HG02571 (cell line): ENCODE measurements around the gene RASA1.
"Not testable (repeated sequence)": the region's sequence is repeated elsewhere in the genome, so short reads cannot be mapped to it uniquely, and the experiment has no call there.

Experiments used
- ATAC-seq: cut with Tn5 transposase; IDR thresholded peaks from one replicate; pipeline ENCODE4 v1.9.1; 2021; ENCODE audit warnings: mild to moderate bottlenecking, moderate library complexity; ENCODE audit not compliant: unreplicated experiment

The RASA1 gene

DNA sequence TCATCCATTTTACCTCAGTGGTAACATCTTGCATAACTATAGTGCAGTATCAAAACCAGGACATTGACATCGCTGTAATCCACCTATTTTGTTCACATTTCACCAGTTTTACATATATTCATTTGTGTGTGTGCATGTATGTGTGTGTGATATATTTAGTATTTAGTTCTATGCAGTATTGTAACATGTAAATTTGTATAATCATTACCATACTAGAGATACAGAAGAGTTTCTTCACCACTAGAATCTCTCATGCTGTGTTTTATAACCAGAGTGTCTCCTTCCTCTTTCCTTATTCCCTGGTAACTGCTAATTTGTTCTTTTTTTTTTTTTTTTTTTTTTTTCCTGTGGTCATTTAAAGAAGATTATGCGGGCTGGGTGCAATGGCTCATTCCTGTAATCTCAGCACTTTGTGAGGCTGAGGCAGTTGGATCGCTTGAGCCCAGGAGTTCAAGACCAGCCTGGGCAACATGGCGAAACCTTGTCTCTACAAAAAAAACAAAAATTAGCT, 11.0 kb downstream of the RASA1 start:
- no peak for ATAC-seq

DNA sequence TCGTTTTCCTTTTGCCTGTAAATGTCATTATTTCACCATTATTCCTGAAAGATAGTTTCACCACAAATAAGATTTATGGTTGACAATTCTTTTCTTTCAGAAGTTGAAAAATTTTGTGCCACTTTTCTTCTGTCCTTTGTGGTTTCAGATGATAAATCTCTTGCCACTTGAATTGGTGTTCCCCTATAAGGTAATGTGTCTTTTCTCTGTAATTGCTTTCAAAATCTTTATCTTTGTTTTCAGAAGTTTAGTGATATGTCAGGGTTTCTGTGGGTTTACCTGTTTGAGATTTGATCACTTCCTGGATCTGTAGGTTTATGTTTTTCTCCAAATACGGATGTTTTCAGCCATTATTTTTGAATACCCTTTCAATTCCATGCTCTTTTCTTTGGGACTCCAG, 14.6 kb downstream of the RASA1 start:
- ATAC-seq: no peak

DNA sequence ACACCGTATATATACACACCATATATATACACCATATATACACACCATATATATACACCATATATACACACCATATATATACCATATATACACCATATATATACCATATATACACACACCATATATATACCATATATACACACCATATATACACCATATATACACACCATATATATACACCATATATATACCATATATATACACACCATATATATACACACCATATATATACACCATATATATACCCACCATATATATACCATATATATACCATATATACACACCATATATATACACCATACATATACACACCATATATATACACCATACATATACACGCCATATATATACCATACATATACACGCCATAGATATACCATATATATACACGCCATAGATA, 19.6 kb downstream of the RASA1 start:
- not testable (repeated sequence) for ATAC-seq

DNA sequence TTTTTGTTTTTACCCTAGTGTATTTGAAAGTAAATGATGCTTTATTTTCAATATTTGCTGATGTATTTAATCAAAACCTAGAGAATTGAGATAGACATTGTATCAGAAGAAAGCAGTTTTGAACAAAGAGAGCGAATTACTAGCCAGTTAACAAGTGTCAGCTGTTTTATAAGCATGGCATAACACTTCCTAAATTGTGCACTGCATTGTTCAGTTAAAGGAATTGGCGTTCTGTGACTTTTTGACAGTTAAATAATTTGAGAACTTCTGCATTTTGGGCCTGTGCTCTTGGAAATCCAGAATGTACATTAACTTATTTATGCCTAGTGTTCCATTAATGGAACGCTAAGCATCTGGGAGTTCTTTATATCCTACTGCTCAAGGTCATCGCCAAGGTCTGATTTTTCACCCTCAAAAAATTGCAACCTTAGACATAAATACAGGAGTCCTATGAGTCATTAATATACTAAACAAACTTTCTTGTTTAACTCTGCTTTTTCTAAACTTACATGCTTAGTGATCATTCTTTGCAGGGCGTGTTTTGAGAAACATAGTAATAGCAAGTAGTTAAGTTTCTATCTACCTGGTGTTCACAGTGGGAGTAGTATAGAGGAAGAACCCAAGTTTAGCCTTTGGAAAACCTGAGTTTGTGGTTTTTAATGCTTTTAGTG, 31.1 kb downstream of the RASA1 start:
- no peak for ATAC-seq

DNA sequence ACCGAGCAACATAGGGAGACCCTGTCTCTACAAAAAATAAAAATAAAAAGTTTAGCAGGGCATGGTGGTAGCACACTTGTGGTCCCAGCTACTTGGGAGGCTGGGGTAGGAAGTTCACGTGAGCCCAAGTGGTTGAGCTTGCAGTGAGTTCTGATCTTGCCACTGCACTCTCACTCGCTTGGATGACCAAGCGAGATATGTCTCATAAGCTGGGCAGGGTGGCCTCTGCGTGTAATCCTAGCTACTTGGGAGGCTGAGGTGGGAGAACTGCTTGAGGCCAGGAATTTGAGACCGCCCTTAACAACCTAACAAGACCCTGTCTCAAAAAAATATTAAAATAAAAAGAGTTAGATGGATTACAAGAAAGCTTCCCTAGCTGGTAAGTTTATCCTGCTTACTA, 32.5 kb downstream of the RASA1 start:
- no peak for ATAC-seq

DNA sequence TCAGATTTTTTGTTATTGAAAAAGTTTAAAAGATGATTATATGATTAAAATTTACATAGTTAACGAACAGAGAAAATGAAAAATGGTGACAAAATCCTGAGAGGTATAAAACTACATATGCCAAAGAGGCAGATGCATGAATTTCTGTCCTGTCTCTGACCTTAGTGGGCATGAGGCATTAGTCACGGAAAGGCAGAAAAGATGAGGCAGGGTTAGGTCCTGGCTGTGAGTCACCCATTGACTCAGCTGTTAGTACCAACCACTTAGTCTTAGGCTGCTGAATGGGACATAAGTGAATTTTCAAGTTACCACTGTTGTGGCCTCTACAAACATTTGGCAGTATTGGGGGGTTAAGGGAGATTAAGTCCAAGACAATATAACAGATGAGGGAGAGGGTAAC, 33.1 kb downstream of the RASA1 start:
- ATAC-seq: no peak

DNA sequence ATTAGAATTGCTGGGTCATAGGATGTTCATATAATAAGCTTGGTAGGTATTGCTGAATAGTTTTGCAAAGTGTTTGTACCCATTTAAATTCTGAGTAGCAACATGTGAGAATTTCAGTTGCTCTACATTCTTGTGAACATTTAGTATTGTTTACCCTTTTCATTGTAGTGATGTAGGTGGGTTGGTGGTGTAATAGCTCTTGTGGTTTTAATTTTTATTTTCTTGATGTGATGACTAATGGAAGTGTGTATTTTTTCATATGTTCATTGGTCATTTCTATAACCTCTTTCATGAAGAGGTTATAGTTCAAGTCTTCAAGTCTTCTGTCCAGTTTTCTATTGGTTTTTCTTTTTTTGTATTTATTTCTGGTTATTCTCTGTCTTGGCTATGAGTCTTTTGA, 34.4 kb downstream of the RASA1 start:
- ATAC-seq: no peak

DNA sequence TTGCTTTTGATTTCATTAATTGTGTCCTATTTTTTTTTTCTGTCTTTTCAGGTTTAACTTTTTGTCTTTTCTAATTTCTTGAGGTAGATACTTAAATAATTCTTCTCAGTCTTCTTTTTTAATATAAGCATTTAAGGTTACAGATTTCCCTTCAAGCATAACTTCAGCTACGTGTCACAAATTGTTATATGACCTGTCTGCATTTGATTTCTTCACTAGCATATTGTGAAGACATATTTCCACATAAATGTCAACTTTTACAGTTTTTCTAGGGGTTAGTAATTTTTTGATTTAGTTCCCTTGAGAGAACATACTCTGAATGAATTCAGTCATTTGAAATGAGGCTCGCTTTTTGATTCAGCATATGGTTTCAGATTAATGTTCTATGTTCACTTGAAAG, 35.6 kb downstream of the RASA1 start:
- ATAC-seq: no peak

DNA sequence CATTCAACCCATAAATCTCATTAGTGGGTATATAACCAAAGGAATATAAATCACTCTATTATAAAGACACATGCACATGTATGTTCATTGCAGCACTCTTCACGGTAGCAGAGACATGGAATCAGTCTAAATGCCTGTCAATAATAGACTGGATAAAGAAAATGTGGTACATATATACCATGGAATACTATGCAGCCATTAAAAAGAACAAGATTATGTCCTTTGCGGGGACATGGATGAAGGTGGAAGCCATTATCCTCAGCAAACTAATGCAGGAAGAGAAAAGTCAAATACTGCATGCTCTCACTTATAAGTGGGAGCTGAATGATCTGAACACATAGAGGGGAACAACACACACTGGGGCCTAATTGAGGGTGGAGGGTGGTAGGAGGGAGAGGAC, 38.4 kb downstream of the RASA1 start:
- not testable (repeated sequence) for ATAC-seq

DNA sequence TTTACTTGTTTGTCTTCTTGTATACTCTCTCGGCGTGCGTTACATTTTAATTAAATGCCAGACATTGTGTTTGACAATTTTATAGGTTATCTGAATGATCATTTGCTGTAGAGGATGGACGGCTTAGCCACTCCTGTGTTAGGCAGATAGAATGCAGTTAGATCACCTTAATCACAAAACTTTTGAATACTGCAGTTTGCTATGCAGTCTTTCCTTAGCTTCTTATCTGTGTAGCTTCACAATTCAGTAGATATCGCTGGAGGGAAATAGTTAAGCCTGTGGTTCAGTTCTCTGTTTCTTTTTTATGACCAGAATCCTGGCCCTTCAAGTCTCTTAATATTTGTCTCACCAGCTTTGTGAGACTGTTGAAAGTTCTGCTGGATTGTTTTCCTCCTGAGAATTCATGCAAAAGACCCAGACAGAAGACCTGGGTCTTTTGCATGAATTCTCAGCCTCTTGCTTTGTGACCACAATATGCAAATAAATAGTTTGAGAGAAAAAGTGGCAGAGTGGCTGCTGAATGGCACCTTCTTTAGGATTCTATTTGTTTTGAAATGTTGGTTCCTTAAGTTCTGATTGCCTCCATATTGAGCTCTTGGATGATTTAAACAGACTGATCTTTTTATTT, 40.2 kb downstream of the RASA1 start:
- peak; percentile 92 for ATAC-seq

DNA sequence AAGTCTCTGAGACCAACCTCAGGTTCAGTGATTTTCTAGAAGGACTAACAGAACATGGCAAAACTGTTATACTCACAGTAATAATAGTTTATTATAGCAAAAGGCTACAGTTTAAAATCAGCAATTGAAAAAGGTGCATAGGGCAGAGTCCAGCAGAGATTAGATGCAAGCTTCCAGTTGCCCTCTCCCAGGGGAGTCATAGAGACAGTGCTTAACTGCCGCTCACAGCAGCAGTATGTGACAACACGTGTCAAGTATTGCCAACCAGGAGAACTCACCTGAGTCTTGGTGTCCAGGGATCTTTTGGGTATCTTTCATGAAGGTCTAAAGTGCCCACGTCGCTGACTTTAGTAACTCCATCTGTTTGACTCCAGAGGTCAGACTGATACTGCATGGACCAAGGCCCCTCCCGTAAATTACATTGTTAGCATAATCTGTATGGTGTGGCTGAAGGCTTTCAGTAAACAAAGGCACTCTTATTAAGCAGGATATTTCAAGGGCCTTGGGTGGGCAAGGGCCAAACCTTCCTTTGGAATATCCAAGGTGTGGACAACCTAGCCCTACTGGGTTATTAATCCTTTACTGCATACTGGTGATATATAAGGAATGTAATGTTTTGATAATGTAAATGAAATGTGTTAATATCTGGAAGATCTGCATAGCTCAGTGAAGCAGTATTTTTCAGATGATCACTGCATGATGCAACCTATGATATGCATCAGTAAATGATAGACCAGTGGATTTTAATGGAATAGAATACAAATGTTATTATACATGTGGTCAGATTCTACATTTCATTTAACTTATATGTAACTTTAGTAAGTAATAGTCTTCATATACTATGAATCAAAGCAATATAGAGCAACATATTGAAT, 44.0 kb downstream of the RASA1 start:
- no peak for ATAC-seq

DNA sequence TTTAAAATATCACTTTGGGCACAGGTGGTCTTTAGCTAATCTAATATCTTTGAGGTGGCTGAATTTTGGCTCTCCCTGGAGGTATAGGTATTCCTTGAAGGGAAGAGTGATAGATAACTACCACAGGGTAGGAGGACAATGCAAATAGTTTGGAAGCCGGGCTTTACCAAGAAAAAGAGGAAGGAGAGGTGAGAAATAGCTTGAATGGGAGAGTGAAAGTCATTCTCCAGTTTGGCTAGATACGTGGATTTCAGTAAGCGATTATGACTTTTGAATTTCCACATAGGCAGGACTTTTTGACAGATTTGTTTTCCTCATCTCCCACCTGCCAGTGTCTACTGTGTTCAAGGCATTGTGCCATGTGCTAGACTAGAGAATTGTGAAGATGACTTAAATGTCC, 45.5 kb downstream of the RASA1 start:
- no peak for ATAC-seq

DNA sequence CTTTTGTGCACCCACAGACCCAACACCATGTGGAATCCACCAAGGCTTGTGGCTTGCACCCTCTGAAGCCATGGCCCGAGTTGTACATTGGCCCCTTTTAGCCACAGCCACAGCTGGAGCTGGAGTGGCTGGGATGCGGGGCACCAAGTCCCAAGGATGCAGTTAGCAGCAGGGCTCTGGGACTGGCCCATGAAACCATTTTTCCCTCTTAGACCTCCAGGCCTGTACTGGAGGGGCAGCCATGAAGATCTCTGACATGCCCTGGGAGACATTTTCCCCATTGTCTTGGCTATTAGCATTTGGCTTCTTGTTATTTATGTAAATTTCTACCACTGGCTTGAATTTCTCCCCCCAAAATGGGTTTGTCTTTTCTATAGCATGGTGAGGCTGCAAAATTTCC, 51.8 kb downstream of the RASA1 start:
- ATAC-seq: no peak

DNA sequence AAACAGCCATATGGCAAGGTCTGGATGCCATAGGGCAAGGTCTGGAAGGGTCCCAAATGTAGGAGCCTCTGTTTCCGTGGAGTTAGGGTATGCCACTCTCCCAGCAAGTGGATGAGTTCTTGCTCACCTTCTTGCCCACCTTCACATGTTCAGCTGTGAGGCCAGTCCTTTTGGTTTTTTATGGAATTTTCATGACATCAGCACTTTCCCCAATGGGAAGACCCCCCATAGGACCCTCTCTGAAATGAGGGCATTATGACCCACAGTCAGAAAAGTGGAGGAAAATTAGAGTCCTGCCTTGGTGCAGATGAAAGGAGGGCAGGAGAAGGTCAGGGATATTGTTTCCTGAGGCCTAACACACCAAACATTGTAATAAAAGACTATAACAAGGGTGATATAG, 53.9 kb downstream of the RASA1 start:
- no peak for ATAC-seq

DNA sequence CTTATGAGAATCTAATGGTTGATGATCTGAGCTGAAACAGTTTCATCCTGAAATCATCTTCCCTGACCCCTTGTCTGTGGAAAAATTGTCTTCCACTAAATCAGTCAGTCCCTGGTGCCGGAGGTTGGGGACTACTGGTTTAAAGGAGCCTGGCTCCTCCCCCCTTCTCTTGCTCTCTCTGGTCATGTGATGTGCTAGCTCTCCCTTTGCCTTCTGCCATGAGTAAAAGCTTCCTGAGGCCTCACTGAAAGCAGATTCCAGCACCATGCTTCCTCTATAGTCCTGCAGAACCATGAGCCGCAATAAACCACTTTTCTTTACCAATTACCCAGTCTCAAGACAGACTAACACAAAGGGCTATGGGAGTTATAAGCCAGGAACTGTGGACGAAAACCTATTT, 54.7 kb downstream of the RASA1 start:
- no peak for ATAC-seq

DNA sequence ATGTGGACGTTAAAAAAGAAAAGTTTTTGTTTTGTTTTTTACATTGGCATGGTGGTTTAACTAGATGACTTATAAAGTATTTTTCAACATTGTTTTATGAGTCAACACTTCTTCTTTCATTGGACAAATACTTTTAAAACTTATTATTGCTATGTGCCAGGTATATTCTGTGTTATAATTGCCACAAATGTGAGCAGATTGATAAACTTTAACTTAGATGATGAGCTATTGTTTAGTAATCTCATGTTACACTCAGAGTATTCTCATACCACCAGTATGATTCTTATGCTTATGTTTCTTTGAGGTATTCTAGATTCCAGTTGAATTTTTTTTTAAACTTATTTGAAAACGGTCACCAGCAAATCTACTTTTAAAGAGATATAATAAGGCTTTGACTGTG, 60.3 kb downstream of the RASA1 start:
- no peak for ATAC-seq

DNA sequence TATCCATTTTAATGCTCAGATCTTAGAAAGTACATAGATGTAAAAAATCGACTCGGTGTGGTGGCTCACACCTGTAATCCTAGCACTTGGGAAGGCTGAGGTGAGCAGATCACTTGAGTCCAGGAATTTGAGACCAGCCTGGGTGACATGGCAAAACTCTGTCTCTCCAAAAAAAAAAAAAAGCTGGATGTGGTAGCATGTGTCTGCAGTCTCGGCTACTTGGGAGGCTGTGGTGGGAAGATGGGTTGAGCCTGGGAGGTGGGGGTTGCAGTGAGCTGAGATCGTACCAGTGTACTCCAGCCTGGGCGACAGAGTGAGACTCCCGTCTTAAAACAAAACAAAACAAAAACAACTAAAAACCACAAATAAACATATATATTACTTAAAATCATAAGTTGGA, 61.4 kb downstream of the RASA1 start:
- no peak for ATAC-seq

DNA sequence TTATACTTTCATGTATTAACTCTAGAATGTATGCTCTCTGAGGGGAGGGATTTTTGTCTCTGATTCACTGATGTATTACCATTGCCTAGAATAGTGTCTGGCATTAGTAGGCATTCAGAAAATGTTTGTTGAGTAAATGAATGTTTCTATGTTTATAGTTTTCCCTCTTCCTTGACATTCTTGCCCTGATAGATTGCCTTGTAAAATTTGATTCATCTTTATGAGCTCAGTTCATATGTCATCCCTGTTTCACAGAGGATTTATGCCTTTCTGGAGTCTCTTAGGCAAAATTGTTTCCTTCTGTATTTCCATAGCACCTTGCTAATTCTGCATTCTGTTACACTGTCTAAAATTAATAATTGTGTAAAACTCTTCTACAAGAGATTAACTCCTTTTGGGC, 72.3 kb downstream of the RASA1 start:
- ATAC-seq: no peak

DNA sequence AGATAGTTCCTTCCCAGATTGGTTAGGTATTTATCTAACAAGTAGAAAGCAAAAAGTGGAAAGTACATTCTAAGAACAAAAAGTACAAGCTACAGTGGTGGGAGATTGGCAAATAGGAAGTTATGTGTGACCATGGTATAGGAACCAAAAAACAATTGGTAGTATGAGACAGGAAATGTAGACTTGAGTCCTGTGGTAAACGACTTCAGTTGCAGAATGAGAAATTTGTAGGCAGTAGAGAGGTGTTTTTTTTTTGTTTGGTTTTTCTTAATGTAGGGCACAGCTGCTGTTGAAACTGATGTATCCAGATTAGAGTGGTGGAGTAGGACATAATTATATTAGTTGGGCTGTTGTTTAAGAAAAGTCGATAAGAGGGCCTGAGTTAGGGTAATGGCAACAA, 73.0 kb downstream of the RASA1 start:
- peak; percentile 99 for ATAC-seq

DNA sequence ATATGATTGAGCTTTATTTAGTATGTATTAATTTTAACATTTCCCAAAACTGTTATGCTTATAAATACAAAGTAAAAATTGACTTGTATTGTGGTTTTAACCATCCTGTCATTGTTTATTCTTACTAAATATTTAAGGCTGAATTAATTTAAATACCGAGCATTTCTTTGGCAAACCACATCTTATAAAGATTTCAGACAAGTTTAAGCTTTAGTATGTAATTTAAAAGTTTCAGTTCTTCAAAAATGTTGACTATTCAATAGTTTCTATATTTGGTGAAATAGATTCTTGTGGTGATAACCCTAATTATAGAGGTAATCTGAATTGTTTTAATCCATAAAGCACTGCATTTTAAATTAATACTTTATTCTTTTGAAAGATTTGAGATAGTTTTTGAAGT, 79.6 kb downstream of the RASA1 start:
- no peak for ATAC-seq

DNA sequence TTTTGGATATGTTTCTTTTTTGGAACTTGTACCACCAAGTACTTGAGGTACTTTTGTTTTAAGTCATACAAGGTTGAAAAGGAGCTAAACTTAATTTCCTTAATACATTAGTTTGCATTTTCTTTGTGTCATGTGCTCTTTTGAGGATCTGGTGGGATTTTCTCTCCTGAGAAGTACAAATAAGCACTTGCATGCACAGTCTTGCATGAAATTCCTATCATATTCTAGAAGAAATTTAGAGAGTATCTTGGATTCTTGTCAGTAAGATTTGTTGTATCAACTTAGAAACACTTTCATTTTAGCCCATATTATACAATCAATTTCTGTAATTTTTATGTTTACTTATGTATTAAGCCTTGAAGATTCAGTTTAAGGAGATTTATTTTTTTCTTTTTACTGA, 80.2 kb downstream of the RASA1 start:
- ATAC-seq: no peak

DNA sequence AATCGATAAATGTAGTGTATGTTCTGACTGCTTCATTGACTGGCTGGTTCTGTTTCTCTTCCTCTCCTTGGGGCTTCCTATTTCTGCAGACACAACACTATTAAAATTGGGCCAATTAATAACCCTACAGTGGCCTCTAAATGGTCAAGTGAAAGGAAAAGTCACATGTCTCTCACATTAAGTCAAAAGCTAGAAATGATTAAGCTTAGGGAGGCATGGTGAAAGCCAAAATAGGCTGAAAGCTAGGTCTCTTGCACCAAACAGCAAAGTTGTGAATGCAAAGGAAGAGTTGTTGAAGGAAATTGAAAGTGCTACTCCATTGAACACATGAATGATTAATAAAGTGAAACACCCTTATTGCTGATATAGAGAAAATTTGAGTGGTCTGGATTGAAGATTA, 86.8 kb downstream of the RASA1 start:
- ATAC-seq: no peak
